H1 (cell line): ENCODE measurements around the gene EFCAB6. TPM values are rescaled to one million over a fixed set of nuclear protein-coding genes. Genes with fewer than 3 reads are reported as not detected.

Source experiments
- KDM4A ChIP-seq: IDR thresholded peaks from one replicate; pipeline ENCODE4 v1.7.1; 2012; ENCODE audit warnings: low read depth, mild to moderate bottlenecking, moderate library complexity, low read length, inconsistent platforms; ENCODE audit not compliant: severe bottlenecking
- SIN3A ChIP-seq, 2 experiments: IDR thresholded peaks in 1 of 2; conservative IDR thresholded peaks in 1 of 2; 2 replicates each; pipeline ENCODE4 v1.6.1; 2011 to 2012; ENCODE audit warnings: low read length in 2 of 2, improper control_type of control experiment in 1 of 2, low read depth in 1 of 2, mild to moderate bottlenecking in 1 of 2
- polyA plus RNA-seq, 7 experiments: library from polyadenylated mRNA; depleted of rRNA in 3 of 7; stranded (reverse) in 5 of 7; unstranded in 2 of 7; fragments of >200 nt in 5 of 7; fragments of 200-250 nt in 2 of 7; gene quantifications; 1 replicate in 5 of 7; 2 replicates in 1 of 7; 4 replicates in 1 of 7; pipeline versions ENCODE4 v1.2.1 to v1.2.3, GENCODE V29; 2011 to 2013; ENCODE audit warnings: missing spikeins in 2 of 7, mixed read lengths in 2 of 7
- total RNA-seq: library from RNA; stranded (reverse); fragmentation: NEBNext Ultra II Directional; extraction: Animal tissue kit (Norgen Biotek cat#: 25700); gene quantifications from 2 replicates; pipeline ENCODE4 v1.2.1, GENCODE V29; 2021

EFCAB6 gene
- total and polyA plus RNA-seq, 2 of the 8 experiments (the other 6 are each of a cell fraction or from before 2014, with no cell fraction given): 0.32 to 1.7 TPM

- TF ChIP-seq SIN3A (conservative IDR thresholded peaks at IDR 0.05 in 1 of 2, IDR thresholded peaks at IDR 0.05 in 1 of 2; ENCODE audit: low read depth in 1 of 2, low read length in 2 of 2) (no peak), KDM4A (no peak)
- TF ChIP-seq, all 59 proteins: peak for 0
Measured at GRCh38 chr22:43726322-43726721, 85.8 kb downstream of the EFCAB6 start (continued).
